Measurements from ENCODE around the gene LAMA3. TPM values are rescaled to one million over a fixed set of nuclear protein-coding genes. Genes with fewer than 3 reads are reported as not detected.

The LAMA3 gene
- total RNA-seq, 1 donor from 2014 or later = 3.5 TPM

DNA sequence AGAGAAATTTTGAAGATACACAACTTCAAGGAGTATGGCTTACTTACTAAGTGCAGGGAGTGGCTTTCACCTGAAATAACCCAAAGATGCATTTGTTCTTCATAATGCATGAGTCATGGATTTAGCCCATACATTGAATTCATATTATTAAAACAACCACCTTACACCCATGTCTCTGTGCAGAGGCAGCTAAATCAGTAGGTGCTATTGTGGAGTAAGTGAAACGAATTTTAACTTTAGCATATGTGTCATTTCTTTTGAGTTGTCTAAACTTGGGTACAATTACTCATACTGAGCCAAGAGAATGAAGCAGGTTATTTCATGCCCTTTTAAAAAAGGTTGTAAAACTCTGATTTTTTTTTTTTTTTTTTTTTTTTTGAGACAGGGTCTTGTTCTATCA, 15.5 kb upstream of the LAMA3 start:
- no peak overlapping the region for H3K4me3 ChIP-seq
- intact Hi-C loops (cut with micrococcal nuclease) = no loop called here
- peaks cover 18% of the 10 kb centered on the region for H3K4me1 ChIP-seq
- H3K27ac ChIP-seq (replicated peaks) = no peak overlapping the region
- H3K36me3 ChIP-seq = no peaks in the 10 kb centered on the region
- DNase-seq = no peak
- H3K27me3 ChIP-seq (ENCODE audit: low read depth) = no peaks in the 10 kb centered on the region
- TF ChIP-seq CTCF (IDR thresholded peaks at IDR 0.05; ENCODE audit: borderline replicate concordance) = no peak
- peaks cover 6% of the 10 kb centered on the region for H3K9me3 ChIP-seq (replicated peaks)

DNA sequence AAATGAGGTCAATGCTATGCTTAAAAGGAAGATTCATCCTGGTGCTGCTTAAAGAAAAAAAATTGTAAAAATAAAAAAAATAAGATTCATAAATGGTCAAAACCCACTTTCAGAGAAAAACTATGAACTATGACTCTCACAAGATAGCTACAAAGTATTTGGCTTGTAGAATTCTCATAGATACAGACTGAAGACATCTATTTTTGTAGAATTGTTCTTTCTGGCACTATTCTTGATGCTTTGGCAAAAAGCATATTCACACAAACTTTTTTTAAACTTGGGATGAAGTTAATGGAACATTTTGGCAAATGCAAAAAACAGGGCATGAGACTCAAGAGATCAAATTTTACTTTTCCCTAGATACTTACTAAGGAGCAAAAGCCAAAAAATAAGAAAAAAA, 14.0 kb upstream of the LAMA3 start:
- intact Hi-C loops (cut with micrococcal nuclease) = no loop called here
- no peak for DNase-seq
- Histone ChIP-seq H3K4me3 (no peak overlapping the region), H3K27me3 (ENCODE audit: low read depth) (no peaks in the 10 kb centered on the region), H3K9me3 (replicated peaks) (peaks cover 6% of the 10 kb centered on the region), H3K4me1 (peaks cover 4% of the 10 kb centered on the region), H3K27ac (replicated peaks) (peak overlapping the region; percentile 48), H3K36me3 (no peaks in the 10 kb centered on the region)
- no peak for TF ChIP-seq CTCF (IDR thresholded peaks at IDR 0.05; ENCODE audit: borderline replicate concordance)

DNA sequence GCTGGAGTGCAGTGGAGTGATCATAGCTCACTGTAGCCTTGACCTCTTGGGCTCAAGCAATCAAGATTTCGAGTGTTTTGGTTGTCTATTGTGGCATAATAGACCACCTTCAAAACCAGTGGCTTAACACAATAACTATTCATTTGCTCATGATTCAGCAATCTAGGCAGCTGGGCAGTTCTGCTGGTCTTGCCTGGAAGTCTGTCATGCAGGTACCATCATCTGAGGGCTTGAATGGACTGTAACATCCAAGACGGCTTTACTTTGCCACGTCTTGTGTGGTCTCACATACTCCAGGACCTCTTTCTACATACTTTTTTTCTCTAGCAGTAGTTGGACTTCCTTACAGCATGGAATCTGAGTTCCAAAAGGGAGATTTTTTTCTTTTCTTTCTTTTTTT, 13.4 kb upstream of the LAMA3 start:
- no peak overlapping the region for H3K4me3 ChIP-seq
- intact Hi-C loops (cut with micrococcal nuclease) = no loop called here
- peaks cover 6% of the 10 kb centered on the region for H3K9me3 ChIP-seq (replicated peaks)
- H3K4me1 ChIP-seq = peaks cover 4% of the 10 kb centered on the region
- no peaks in the 10 kb centered on the region for H3K36me3 ChIP-seq
- TF ChIP-seq CTCF (IDR thresholded peaks at IDR 0.05; ENCODE audit: borderline replicate concordance) = no peak
- no peaks in the 10 kb centered on the region for H3K27me3 ChIP-seq (ENCODE audit: low read depth)
- DNase-seq = no peak
- H3K27ac ChIP-seq (replicated peaks) = peak overlapping the region; percentile 44

- no peak for TF ChIP-seq CTCF (IDR thresholded peaks at IDR 0.05; ENCODE audit: borderline replicate concordance)
- DNase-seq = no peak
- intact Hi-C loops (cut with micrococcal nuclease) = no loop called here
- no peaks in the 10 kb centered on the region for H3K9me3 ChIP-seq (replicated peaks)
- H3K4me1 ChIP-seq = peaks cover 12% of the 10 kb centered on the region
- H3K4me3 ChIP-seq = no peak overlapping the region
- no peak overlapping the region for H3K27ac ChIP-seq (replicated peaks)
- H3K27me3 ChIP-seq (ENCODE audit: low read depth) = no peaks in the 10 kb centered on the region
- no peaks in the 10 kb centered on the region for H3K36me3 ChIP-seq
Observed at GRCh38 chr18:23682045-23682444, 7.2 kb upstream of the LAMA3 start.

DNA sequence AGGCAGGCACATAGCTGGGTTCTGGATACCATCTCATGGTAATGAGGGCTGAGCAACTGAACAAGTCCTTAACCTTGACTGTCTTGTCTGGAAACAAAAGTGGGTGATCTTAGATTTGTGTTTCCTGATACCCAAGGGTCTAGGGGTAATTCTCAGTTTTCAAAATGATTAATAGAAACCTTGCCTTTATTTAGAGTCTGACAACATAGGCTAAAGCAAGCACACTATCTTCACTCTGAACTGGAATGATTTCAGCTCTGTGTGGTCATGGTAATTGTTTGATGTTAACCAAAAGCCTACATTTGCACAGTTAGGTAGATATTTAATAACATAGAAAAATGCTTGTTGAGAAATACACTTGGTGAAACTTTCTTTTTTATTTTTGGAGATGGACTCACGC, 6.8 kb upstream of the LAMA3 start:
- no peak for TF ChIP-seq CTCF (IDR thresholded peaks at IDR 0.05; ENCODE audit: borderline replicate concordance)
- H3K36me3 ChIP-seq = no peaks in the 10 kb centered on the region
- peaks cover 12% of the 10 kb centered on the region for H3K4me1 ChIP-seq
- no peak overlapping the region for H3K27ac ChIP-seq (replicated peaks)
- peaks cover 3% of the 10 kb centered on the region for H3K27me3 ChIP-seq (ENCODE audit: low read depth)
- DNase-seq = no peak
- H3K4me3 ChIP-seq = no peak overlapping the region
- H3K9me3 ChIP-seq (replicated peaks) = no peaks in the 10 kb centered on the region
- intact Hi-C loops (cut with micrococcal nuclease) = no loop called here

- Histone ChIP-seq H3K27me3 (ENCODE audit: low read depth) (peaks cover 9% of the 10 kb centered on the region), H3K9me3 (replicated peaks) (no peaks in the 10 kb centered on the region), H3K36me3 (no peaks in the 10 kb centered on the region), H3K4me1 (peaks cover 12% of the 10 kb centered on the region), H3K27ac (replicated peaks) (no peak overlapping the region), H3K4me3 (no peak overlapping the region)
- no peak for DNase-seq
- TF ChIP-seq CTCF (IDR thresholded peaks at IDR 0.05; ENCODE audit: borderline replicate concordance) = no peak
- intact Hi-C loops (cut with micrococcal nuclease) = no loop called here
Observed at GRCh38 chr18:23683155-23683554, 6.1 kb upstream of the LAMA3 start.
